H9 (cell line): ENCODE data around the gene GALE. TPM values are rescaled to one million over a fixed set of nuclear protein-coding genes. Genes with fewer than 3 reads are reported as not detected.

Source experiments
- DNase-seq: peaks from one replicate; pipeline ENCODE4 v3.0.0-alpha.2; 2017
- H2AFZ ChIP-seq: one replicate; pipeline ENCODE4 v1.6.1; 2013; ENCODE audit warnings: mild to moderate bottlenecking, low read length, control low read depth, moderate library complexity
- H2AK5ac ChIP-seq: 2 replicates; pipeline ENCODE4 v1.6.1; 2013; ENCODE audit warnings: low read length, control low read depth, mixed read lengths; ENCODE audit not compliant: insufficient read length
- H2BK120ac ChIP-seq: one replicate; pipeline ENCODE4 v1.6.1; 2013; ENCODE audit warnings: low read depth, mild to moderate bottlenecking, low read length, control low read depth, inconsistent platforms; ENCODE audit not compliant: poor library complexity, severe bottlenecking
- H2BK12ac ChIP-seq: 2 replicates; pipeline ENCODE4 v1.6.1; 2013; ENCODE audit warnings: low read length, control low read depth, mixed read lengths, low read depth; ENCODE audit not compliant: insufficient read length
- H2BK15ac ChIP-seq: 2 replicates; pipeline ENCODE4 v1.6.1; 2013; ENCODE audit warnings: low read depth, low read length, control low read depth
- H2BK20ac ChIP-seq: one replicate; pipeline ENCODE4 v1.6.1; 2013; ENCODE audit warnings: low read depth, mild to moderate bottlenecking, low read length, control low read depth, inconsistent platforms; ENCODE audit not compliant: poor library complexity, severe bottlenecking
- H2BK5ac ChIP-seq: 2 replicates; pipeline ENCODE4 v1.6.1; 2013; ENCODE audit warnings: low read length, control low read depth, mixed read lengths; ENCODE audit not compliant: insufficient read length
- H3K14ac ChIP-seq: 2 replicates; pipeline ENCODE4 v1.6.1; 2013; ENCODE audit warnings: low read length, control low read depth; ENCODE audit not compliant: insufficient read depth
- H3K18ac ChIP-seq: 2 replicates; pipeline ENCODE4 v1.6.1; 2013; ENCODE audit warnings: low read depth, mild to moderate bottlenecking, mixed read lengths, low read length, control low read depth; ENCODE audit not compliant: insufficient read length
- H3K23ac ChIP-seq: 2 replicates; pipeline ENCODE4 v1.6.1; 2013; ENCODE audit warnings: low read length, control low read depth, mixed read lengths, low read depth; ENCODE audit not compliant: insufficient read length
- H3K23me2 ChIP-seq: 2 replicates; pipeline ENCODE4 v1.6.1; 2013; ENCODE audit warnings: low read depth, mild to moderate bottlenecking, mixed read lengths, low read length, control low read depth; ENCODE audit not compliant: insufficient read length, poor library complexity, severe bottlenecking
- H3K27ac ChIP-seq: 2 replicates; pipeline ENCODE4 v1.5.1; 2013; ENCODE audit warnings: low read length, control low read depth, mixed read lengths, low read depth; ENCODE audit not compliant: insufficient read length
- H3K27me3 ChIP-seq: 2 replicates; pipeline ENCODE4 v1.6.1; 2013; ENCODE audit warnings: low read length, control low read depth, inconsistent platforms; ENCODE audit not compliant: insufficient read depth
- H3K4ac ChIP-seq: 2 replicates; pipeline ENCODE4 v1.6.1; 2013; ENCODE audit warnings: low read depth, mild to moderate bottlenecking, control low read depth, inconsistent platforms, low read length, moderate library complexity
- H3K4me1 ChIP-seq: 2 replicates; pipeline ENCODE4 v1.6.1; 2013; ENCODE audit warnings: low read length, control low read depth, inconsistent platforms; ENCODE audit not compliant: insufficient read depth
- H3K4me2 ChIP-seq: 2 replicates; pipeline ENCODE4 v1.6.1; 2013; ENCODE audit warnings: low read length, control low read depth, mixed read lengths; ENCODE audit not compliant: insufficient read length, insufficient read depth
- H3K56ac ChIP-seq: 2 replicates; pipeline ENCODE4 v1.6.1; 2013; ENCODE audit warnings: low read depth, mild to moderate bottlenecking, mixed read lengths, low read length, control low read depth; ENCODE audit not compliant: insufficient read length
- H3K79me1 ChIP-seq: 2 replicates; pipeline ENCODE4 v1.6.1; 2013; ENCODE audit warnings: low read depth, mild to moderate bottlenecking, moderate library complexity, low read length, control low read depth, inconsistent platforms; ENCODE audit not compliant: insufficient read depth, poor library complexity, severe bottlenecking
- H3K79me2 ChIP-seq: 2 replicates; pipeline ENCODE4 v1.6.1; 2013; ENCODE audit warnings: low read length, control low read depth, inconsistent platforms; ENCODE audit not compliant: insufficient read depth
- H3K9ac ChIP-seq: 2 replicates; pipeline ENCODE4 v1.6.1; 2013; ENCODE audit warnings: low read length, control low read depth, mixed read lengths; ENCODE audit not compliant: insufficient read length; ENCODE audit errors: extremely low read depth
- H3K9me3 ChIP-seq: one replicate; pipeline ENCODE4 v1.6.1; 2013; ENCODE audit warnings: low read depth, low read length, inconsistent platforms; ENCODE audit not compliant: control insufficient read depth
- H3T11ph ChIP-seq: one replicate; pipeline ENCODE4 v1.6.1; 2013; ENCODE audit warnings: mild to moderate bottlenecking, low read length, control low read depth, inconsistent platforms
- H4K20me1 ChIP-seq: one replicate; pipeline ENCODE4 v1.6.1; 2013; ENCODE audit not compliant: control insufficient read depth, insufficient read length, insufficient read depth
- H4K5ac ChIP-seq: 2 replicates; pipeline ENCODE4 v1.6.1; 2013; ENCODE audit warnings: low read depth, mild to moderate bottlenecking, mixed read lengths, low read length, control low read depth; ENCODE audit not compliant: insufficient read length
- H4K8ac ChIP-seq: replicated peaks from 2 replicates; pipeline ENCODE4 v1.6.1; 2013; ENCODE audit warnings: low read length, control low read depth, mixed read lengths, low read depth; ENCODE audit not compliant: insufficient read length
- H4K91ac ChIP-seq: 2 replicates; pipeline ENCODE4 v1.6.1; 2013; ENCODE audit warnings: low read depth, mild to moderate bottlenecking, moderate library complexity, mixed read lengths, low read length, control low read depth; ENCODE audit not compliant: insufficient read length
- H3K27ac Mint-ChIP-seq, 3 experiments: 2 replicates in 2 of 3; 3 replicates in 1 of 3; pipeline ENCODE4 v1.8.0; 2020 to 2021; ENCODE audit warnings: mixed read lengths in 3 of 3, mild to moderate bottlenecking in 1 of 3, moderate library complexity in 1 of 3
- H3K27me3 Mint-ChIP-seq: 2 replicates; pipeline ENCODE4 v1.8.0; 2021; ENCODE audit warnings: low read depth, mild to moderate bottlenecking, moderate library complexity, mixed read lengths
- H3K36me3 Mint-ChIP-seq, 3 experiments: 2 replicates in 2 of 3; 3 replicates in 1 of 3; pipeline ENCODE4 v1.8.0; 2020 to 2021; ENCODE audit warnings: low read depth in 3 of 3, mixed read lengths in 3 of 3; ENCODE audit not compliant: insufficient read depth in 1 of 3
- H3K4me1 Mint-ChIP-seq, 2 experiments: 2 replicates each; pipeline ENCODE4 v1.8.0; 2020; ENCODE audit warnings: mixed read lengths in 2 of 2
- H3K4me3 Mint-ChIP-seq, 2 experiments: 2 replicates in 1 of 2; 3 replicates in 1 of 2; pipeline ENCODE4 v1.8.0; 2020 to 2021; ENCODE audit warnings: mild to moderate bottlenecking in 2 of 2, mixed read lengths in 2 of 2, moderate library complexity in 1 of 2
- H3K9me3 Mint-ChIP-seq, 2 experiments: 2 replicates in 1 of 2; 3 replicates in 1 of 2; pipeline ENCODE4 v1.8.0; 2020; ENCODE audit warnings: mild to moderate bottlenecking in 2 of 2, mixed read lengths in 2 of 2, moderate library complexity in 1 of 2
- CTCF ChIP-seq: fragments of 200-600 bp; sonication (generic); conservative IDR thresholded peaks from 3 replicates; pipeline ENCODE4 v1.8.0; 2021; ENCODE audit warnings: antibody characterized with exemption, mild to moderate bottlenecking
- WGBS: extraction: QIAGEN DNeasy Blood & Tissue Kit; methylation state at CpG from one replicate; pipeline ENCODE4 v1.1.7; 2013; ENCODE audit warnings: missing lambda C conversion rate, low lambda C conversion rate, mixed read lengths; ENCODE audit not compliant: insufficient read length; ENCODE audit errors: extremely low coverage; 5-methylcytosine and 5-hydroxymethylcytosine counted together
- total RNA-seq: library from RNA; stranded (reverse); gene quantifications from 2 replicates; pipeline ENCODE4 v1.2.1, GENCODE V29; 2021

Gene GALE
- total RNA-seq, 1 experiment from 2014 or later, result 36.0 TPM

GRCh38 chr1:23824711-23825075 lies 24.1 kb upstream of the GALE start:
- DNase-seq, result no peak
- no CpG with 5 or more reads among the region's 8 CpGs for WGBS

More at GRCh38 chr1:23824711-23825075, 24.1 kb upstream of the GALE start:
- H3K56ac ChIP-seq, result no peak overlapping the region
- peaks cover 3% of the 10 kb centered on the region for H3K23me2 ChIP-seq
- H2BK15ac ChIP-seq, result no peak overlapping the region
- no peaks in the 10 kb centered on the region; the same call in 1 of the 2 replicates for H3K27me3 Mint-ChIP-seq
- no peaks in the 10 kb centered on the region; a peak in 1 of 7 replicates for H3K36me3 Mint-ChIP-seq
- H3K79me1 ChIP-seq, result no peaks in the 10 kb centered on the region
- no peak overlapping the region for H2BK120ac ChIP-seq
- H3K4ac ChIP-seq, result no peak overlapping the region
- no peak overlapping the region for H2BK20ac ChIP-seq
- no peaks in the 10 kb centered on the region for H3K27me3 ChIP-seq
- H3T11ph ChIP-seq, result no peak overlapping the region
- H2AK5ac ChIP-seq, result no peak overlapping the region
- H3K9ac ChIP-seq, result peak overlapping the region; percentile 78
- H3K23ac ChIP-seq, result no peak overlapping the region
- peak overlapping the region; percentile 94 to 98 (median 95); a peak in 5 of 7 replicates for H3K27ac Mint-ChIP-seq
- H3K4me1 ChIP-seq, result no peaks in the 10 kb centered on the region
- no peak overlapping the region for H4K5ac ChIP-seq
- TF ChIP-seq CTCF, result no peak
- H3K4me1 Mint-ChIP-seq, result peaks cover 15 to 18% of the 10 kb centered on the region in 2 experiments
- H3K4me3 Mint-ChIP-seq, result peak overlapping the region; percentile 93 to 97
- no peaks in the 10 kb centered on the region for H3K79me2 ChIP-seq
- H4K91ac ChIP-seq, result no peak overlapping the region
- H4K20me1 ChIP-seq, result no peaks in the 10 kb centered on the region
- H3K14ac ChIP-seq, result peak overlapping the region; percentile 49
- H3K18ac ChIP-seq, result peak overlapping the region; percentile 69
- no peak overlapping the region for H2BK5ac ChIP-seq
- no peak overlapping the region for H2AFZ ChIP-seq
- H3K9me3 ChIP-seq, result no peaks in the 10 kb centered on the region
- H3K9me3 Mint-ChIP-seq, result no peaks in the 10 kb centered on the region
- H3K27ac ChIP-seq, result no peak overlapping the region
- H3K4me2 ChIP-seq, result peak overlapping the region; percentile 98
- H2BK12ac ChIP-seq, result no peak overlapping the region
- no peak overlapping the region for H4K8ac ChIP-seq
